Ishikawa (cell line): ENCODE data around the gene NAALAD2.

Experiments
- CEBPB ChIP-seq: IDR thresholded peaks from 2 replicates; pipeline ENCODE4 v1.6.1; 2012
- CREB1 ChIP-seq: IDR thresholded peaks from 2 replicates; pipeline ENCODE4 v1.6.1; 2012; ENCODE audit warnings: low read depth
- EGR1 ChIP-seq: IDR thresholded peaks from 2 replicates; pipeline ENCODE4 v1.6.1; 2012
- EP300 ChIP-seq: IDR thresholded peaks from 2 replicates; pipeline ENCODE4 v1.6.1; 2012; ENCODE audit warnings: borderline replicate concordance
- MAX ChIP-seq: IDR thresholded peaks from 2 replicates; pipeline ENCODE4 v1.6.1; 2012
- NFIC ChIP-seq: IDR thresholded peaks from 2 replicates; pipeline ENCODE4 v1.6.1; 2012
- RAD21 ChIP-seq: IDR thresholded peaks from 2 replicates; pipeline ENCODE4 v1.6.1; 2012; ENCODE audit warnings: low read depth
- TAF1 ChIP-seq: IDR thresholded peaks from 2 replicates; pipeline ENCODE4 v1.6.1; 2012; ENCODE audit warnings: low read depth, mild to moderate bottlenecking
- TCF12 ChIP-seq: IDR thresholded peaks from 2 replicates; pipeline ENCODE4 v1.6.1; 2012; ENCODE audit warnings: low read depth
- TEAD4 ChIP-seq: IDR thresholded peaks from 2 replicates; pipeline ENCODE4 v1.6.1; 2012
- USF1 ChIP-seq: IDR thresholded peaks from 2 replicates; pipeline ENCODE4 v1.6.1; 2012
- ZBTB7A ChIP-seq: IDR thresholded peaks from 2 replicates; pipeline ENCODE4 v1.6.1; 2012; ENCODE audit warnings: low read depth
- TF ChIP-seq, protein P1 (sequence below): IDR thresholded peaks from 2 replicates; pipeline ENCODE4 v1.6.1; 2012; ENCODE audit warnings: low read depth, mild to moderate bottlenecking

- TF ChIP-seq TAF1 (no peak), CREB1 (no peak), RAD21 (no peak), TEAD4 (no peak), ZBTB7A (no peak), CEBPB (no peak), EGR1 (no peak), TCF12 (no peak), NFIC (no peak), EP300 (no peak), USF1 (no peak), MAX (no peak)
- TF ChIP-seq, protein P1, sequence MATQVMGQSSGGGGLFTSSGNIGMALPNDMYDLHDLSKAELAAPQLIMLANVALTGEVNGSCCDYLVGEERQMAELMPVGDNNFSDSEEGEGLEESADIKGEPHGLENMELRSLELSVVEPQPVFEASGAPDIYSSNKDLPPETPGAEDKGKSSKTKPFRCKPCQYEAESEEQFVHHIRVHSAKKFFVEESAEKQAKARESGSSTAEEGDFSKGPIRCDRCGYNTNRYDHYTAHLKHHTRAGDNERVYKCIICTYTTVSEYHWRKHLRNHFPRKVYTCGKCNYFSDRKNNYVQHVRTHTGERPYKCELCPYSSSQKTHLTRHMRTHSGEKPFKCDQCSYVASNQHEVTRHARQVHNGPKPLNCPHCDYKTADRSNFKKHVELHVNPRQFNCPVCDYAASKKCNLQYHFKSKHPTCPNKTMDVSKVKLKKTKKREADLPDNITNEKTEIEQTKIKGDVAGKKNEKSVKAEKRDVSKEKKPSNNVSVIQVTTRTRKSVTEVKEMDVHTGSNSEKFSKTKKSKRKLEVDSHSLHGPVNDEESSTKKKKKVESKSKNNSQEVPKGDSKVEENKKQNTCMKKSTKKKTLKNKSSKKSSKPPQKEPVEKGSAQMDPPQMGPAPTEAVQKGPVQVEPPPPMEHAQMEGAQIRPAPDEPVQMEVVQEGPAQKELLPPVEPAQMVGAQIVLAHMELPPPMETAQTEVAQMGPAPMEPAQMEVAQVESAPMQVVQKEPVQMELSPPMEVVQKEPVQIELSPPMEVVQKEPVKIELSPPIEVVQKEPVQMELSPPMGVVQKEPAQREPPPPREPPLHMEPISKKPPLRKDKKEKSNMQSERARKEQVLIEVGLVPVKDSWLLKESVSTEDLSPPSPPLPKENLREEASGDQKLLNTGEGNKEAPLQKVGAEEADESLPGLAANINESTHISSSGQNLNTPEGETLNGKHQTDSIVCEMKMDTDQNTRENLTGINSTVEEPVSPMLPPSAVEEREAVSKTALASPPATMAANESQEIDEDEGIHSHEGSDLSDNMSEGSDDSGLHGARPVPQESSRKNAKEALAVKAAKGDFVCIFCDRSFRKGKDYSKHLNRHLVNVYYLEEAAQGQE: no peak
Observed at GRCh38 chr11:90179923-90180322, 45.5 kb downstream of the NAALAD2 start.
